H1 (cell line): Measurements from ENCODE around the gene OR8G5.

Experiments
- CEBPB ChIP-seq: IDR thresholded peaks from 2 replicates; pipeline ENCODE4 v1.6.1; 2012; ENCODE audit warnings: low read depth, low read length
- CTCF ChIP-seq, 3 experiments: IDR thresholded peaks; 1 replicate in 2 of 3; 2 replicates in 1 of 3; pipeline versions ENCODE4 v1.5.1 to v1.6.1; 2011; ENCODE audit warnings: low read length in 3 of 3, mild to moderate bottlenecking in 3 of 3, inconsistent platforms in 2 of 3, low read depth in 1 of 3, moderate library complexity in 1 of 3; ENCODE audit not compliant: insufficient read depth in 1 of 3; ENCODE audit errors: control extremely low read depth in 1 of 3
- NANOG ChIP-seq: IDR thresholded peaks from 2 replicates; pipeline ENCODE4 v1.6.1; 2011; ENCODE audit warnings: low read length, low read depth, mild to moderate bottlenecking, inconsistent platforms; ENCODE audit not compliant: insufficient read depth, poor library complexity, severe bottlenecking
- SIN3A ChIP-seq, 2 experiments: IDR thresholded peaks in 1 of 2; conservative IDR thresholded peaks in 1 of 2; 2 replicates each; pipeline ENCODE4 v1.6.1; 2011 to 2012; ENCODE audit warnings: low read length in 2 of 2, improper control_type of control experiment in 1 of 2, low read depth in 1 of 2, mild to moderate bottlenecking in 1 of 2
- SUZ12 ChIP-seq: fragments of 200-600 bp; sonication (generic); IDR thresholded peaks from 2 replicates; pipeline ENCODE4 v1.6.1; 2012; ENCODE audit warnings: mild to moderate bottlenecking, inconsistent platforms, low read length, moderate library complexity, mixed read lengths
- TAF7 ChIP-seq: optimal IDR thresholded peaks from 2 replicates; pipeline ENCODE3; 2011; ENCODE audit warnings: low read depth, mild to moderate bottlenecking, inconsistent platforms, low read length, moderate library complexity, borderline replicate concordance
- USF2 ChIP-seq: IDR thresholded peaks from 2 replicates; pipeline ENCODE4 v1.6.1; 2011; ENCODE audit warnings: low read length, improper control_type of control experiment
- TF ChIP-seq, protein P1 (sequence below): IDR thresholded peaks from 2 replicates; pipeline ENCODE4 v1.6.1; 2011; ENCODE audit warnings: low read depth, mild to moderate bottlenecking, low read length; ENCODE audit not compliant: insufficient read depth

GRCh38 chr11:124209824-124210357 is 46.3 kb upstream of the OR8G5 start:
- no peak for TF ChIP-seq SIN3A (conservative IDR thresholded peaks at IDR 0.05 in 1 of 2, IDR thresholded peaks at IDR 0.05 in 1 of 2; ENCODE audit: low read depth in 1 of 2, low read length in 2 of 2)
- no peak for TF ChIP-seq CTCF (IDR thresholded peaks at IDR 0.05; ENCODE audit: control extremely low read depth in 1 of 3, insufficient read depth in 1 of 3, low read depth in 1 of 3, low read length in 3 of 3)
- no peak for TF ChIP-seq TAF7
- TF ChIP-seq CEBPB: no peak
- TF ChIP-seq, protein P1, sequence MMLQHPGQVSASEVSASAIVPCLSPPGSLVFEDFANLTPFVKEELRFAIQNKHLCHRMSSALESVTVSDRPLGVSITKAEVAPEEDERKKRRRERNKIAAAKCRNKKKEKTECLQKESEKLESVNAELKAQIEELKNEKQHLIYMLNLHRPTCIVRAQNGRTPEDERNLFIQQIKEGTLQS: no peak
- no peak for TF ChIP-seq NANOG
- TF ChIP-seq USF2: no peak
- TF ChIP-seq SUZ12: no peak
